Nephron (organoid): ENCODE measurements around the gene MRNIP.
A peak's percentile ranks its signal among the peaks of the same experiment; 100 is the strongest.
"Not testable (repeated sequence)": the region's sequence is repeated elsewhere in the genome, so short reads cannot be mapped to it uniquely, and the experiment has no call there.

Experiments
- H3K27ac Mint-ChIP-seq, 3 experiments: 2 replicates each; pipeline ENCODE4 v1.8.0; 2020; ENCODE audit warnings: mixed read lengths in 3 of 3, mild to moderate bottlenecking in 2 of 3, moderate library complexity in 1 of 3
- H3K27me3 Mint-ChIP-seq: 2 replicates; pipeline ENCODE4 v1.8.0; 2021; ENCODE audit warnings: low read depth, mild to moderate bottlenecking, moderate library complexity, mixed read lengths
- H3K36me3 Mint-ChIP-seq: 2 replicates; pipeline ENCODE4 v1.8.0; 2020; ENCODE audit warnings: low read depth, mixed read lengths
- H3K4me1 Mint-ChIP-seq: 2 replicates; pipeline ENCODE4 v1.8.0; 2020; ENCODE audit warnings: mixed read lengths
- H3K4me3 Mint-ChIP-seq, 3 experiments: 2 replicates each; pipeline ENCODE4 v1.8.0; 2020; ENCODE audit warnings: mild to moderate bottlenecking in 3 of 3, mixed read lengths in 3 of 3, moderate library complexity in 2 of 3
- H3K9me3 Mint-ChIP-seq: 2 replicates; pipeline ENCODE4 v1.8.0; 2020; ENCODE audit warnings: mixed read lengths
- CTCF ChIP-seq, 3 experiments: fragments of 200-600 bp; sonication (generic); IDR thresholded peaks; one replicate each; pipeline ENCODE4 v1.5.0; 2021; ENCODE audit warnings: antibody characterized with exemption in 3 of 3; ENCODE audit not compliant: unreplicated experiment in 3 of 3

Gene MRNIP

GRCh38 chr5:179836225-179837019 lies 22.2 kb downstream of the MRNIP start:
- H3K27ac Mint-ChIP-seq = peak overlapping the region in 1 of 3 experiments; percentile 7
- TF ChIP-seq CTCF (IDR thresholded peaks at IDR 0.05; ENCODE audit: unreplicated experiment in 3 of 3) = no peak
- no peaks in the 10 kb centered on the region for H3K4me1 Mint-ChIP-seq
- H3K9me3 Mint-ChIP-seq = peaks cover 6% of the 10 kb centered on the region
- H3K27me3 Mint-ChIP-seq = no peaks in the 10 kb centered on the region
- no peak overlapping the region for H3K4me3 Mint-ChIP-seq
- H3K36me3 Mint-ChIP-seq = peaks cover 84% of the 10 kb centered on the region

GRCh38 chr5:179834871-179835270 lies 23.7 kb downstream of the MRNIP start:
- not testable (repeated sequence) for H3K9me3 Mint-ChIP-seq, H3K27me3 Mint-ChIP-seq, H3K27ac Mint-ChIP-seq, H3K4me1 Mint-ChIP-seq, H3K4me3 Mint-ChIP-seq
- peaks cover 85% of the 10 kb centered on the region for H3K36me3 Mint-ChIP-seq

GRCh38 chr5:179834120-179834519 lies 24.5 kb downstream of the MRNIP start:
- H3K27me3 Mint-ChIP-seq = peaks cover 3% of the 10 kb centered on the region
- no peak overlapping the region for H3K27ac Mint-ChIP-seq
- peaks cover 13% of the 10 kb centered on the region for H3K9me3 Mint-ChIP-seq
- peaks cover 87% of the 10 kb centered on the region for H3K36me3 Mint-ChIP-seq
- no peaks in the 10 kb centered on the region for H3K4me1 Mint-ChIP-seq
- TF ChIP-seq CTCF (IDR thresholded peaks at IDR 0.05; ENCODE audit: unreplicated experiment in 3 of 3) = no peak
- H3K4me3 Mint-ChIP-seq = no peak overlapping the region

- TF ChIP-seq CTCF (IDR thresholded peaks at IDR 0.05; ENCODE audit: unreplicated experiment in 3 of 3) = no peak
- Mint-ChIP-seq H3K36me3 (peaks cover 90% of the 10 kb centered on the region), H3K9me3 (peaks cover 13% of the 10 kb centered on the region), H3K4me3 (no peak overlapping the region), H3K27me3 (peaks cover 3% of the 10 kb centered on the region), H3K4me1 (no peaks in the 10 kb centered on the region), H3K27ac (no peak overlapping the region)
Observed at GRCh38 chr5:179833709-179834070, 24.9 kb downstream of the MRNIP start.

GRCh38 chr5:179833056-179833708 lies 25.4 kb downstream of the MRNIP start:
- H3K4me1 Mint-ChIP-seq = no peaks in the 10 kb centered on the region
- H3K9me3 Mint-ChIP-seq = peaks cover 13% of the 10 kb centered on the region
- peaks cover 3% of the 10 kb centered on the region for H3K27me3 Mint-ChIP-seq
- H3K4me3 Mint-ChIP-seq = no peak overlapping the region
- peaks cover 90% of the 10 kb centered on the region for H3K36me3 Mint-ChIP-seq
- TF ChIP-seq CTCF (IDR thresholded peaks at IDR 0.05; ENCODE audit: unreplicated experiment in 3 of 3) = no peak
- H3K27ac Mint-ChIP-seq = no peak overlapping the region

- H3K4me1 Mint-ChIP-seq = no peaks in the 10 kb centered on the region
- H3K9me3 Mint-ChIP-seq = peaks cover 13% of the 10 kb centered on the region
- H3K4me3 Mint-ChIP-seq = no peak overlapping the region
- TF ChIP-seq CTCF (IDR thresholded peaks at IDR 0.05; ENCODE audit: unreplicated experiment in 3 of 3) = peak in 1 of 3 experiments; percentile 16
- peaks cover 92% of the 10 kb centered on the region for H3K36me3 Mint-ChIP-seq
- H3K27ac Mint-ChIP-seq = no peak overlapping the region
- H3K27me3 Mint-ChIP-seq = peaks cover 3% of the 10 kb centered on the region
Observed at GRCh38 chr5:179832039-179832745, 26.4 kb downstream of the MRNIP start.
